Measurements from ENCODE around the gene TRIP6. TPM values are rescaled to one million over a fixed set of nuclear protein-coding genes. Genes with fewer than 3 reads are reported as not detected.

Gene TRIP6
- total RNA-seq, 1 experiment from 2014 or later, result 3.2 TPM

DNA sequence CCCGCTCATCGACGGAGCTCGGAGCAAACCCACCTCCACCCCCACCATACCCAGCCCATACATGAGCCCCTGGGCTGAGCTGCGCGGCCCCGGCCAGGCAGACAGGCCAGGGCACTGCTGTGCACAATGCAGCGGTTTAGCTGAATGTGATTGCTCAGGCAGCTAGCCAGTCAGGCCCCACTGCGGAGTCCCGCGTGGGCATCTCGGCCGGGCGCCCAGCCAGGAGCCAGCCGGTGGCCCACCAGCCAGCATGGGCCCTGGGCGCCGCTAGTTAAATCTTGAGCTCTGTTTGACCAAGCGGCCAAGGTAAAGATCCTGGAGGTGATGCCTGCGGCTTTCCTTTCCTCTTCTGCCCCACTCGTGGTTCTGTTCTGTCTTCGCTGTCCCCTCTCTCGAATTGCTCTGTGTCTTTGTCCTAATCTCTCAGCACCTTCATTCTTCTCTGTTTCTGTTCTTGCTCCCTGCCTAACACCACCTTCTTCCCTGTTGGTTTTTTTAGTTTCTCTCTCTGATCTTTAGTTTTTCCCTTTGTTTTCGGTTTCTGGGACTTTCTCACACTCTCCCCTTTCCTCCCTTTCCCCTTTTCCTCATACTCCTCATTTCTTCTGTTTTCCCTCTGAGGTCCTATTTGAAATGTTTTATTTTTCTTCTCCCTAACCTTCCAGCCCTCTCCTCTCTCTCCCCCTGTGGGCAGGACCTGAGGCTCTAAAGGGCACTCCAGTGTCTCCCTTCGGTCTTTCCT is 15.8 kb downstream of the TRIP6 start:
- BruUV-seq (replicated peaks), result no TSS peak
- in situ Hi-C loops (cut with HindIII; ENCODE audit: low pct_unique_long_range_greater_than_20kb, low sequenced_read_pairs), result no loop called here
- Histone ChIP-seq H3K4me1 (ENCODE audit: control insufficient read depth, insufficient read depth, low read length) (peaks cover 10% of the 10 kb centered on the region), H3K27me3 (ENCODE audit: control insufficient read depth, insufficient read depth, low read length) (no peaks in the 10 kb centered on the region), H3K9me3 (ENCODE audit: control insufficient read depth, insufficient read depth, low read depth, low read length) (no peaks in the 10 kb centered on the region), H3K36me3 (ENCODE audit: control insufficient read depth, insufficient read depth, low read length) (peaks cover 18% of the 10 kb centered on the region), H3K27ac (ENCODE audit: low read length) (peak overlapping the region; percentile 14), H3K4me3 (ENCODE audit: low read depth in 2 of 2, low read length in 2 of 2) (no peak overlapping the region)
- TF ChIP-seq POLR2AphosphoS5 (IDR thresholded peaks at IDR 0.05; ENCODE audit: low read depth, low read length), result no peak
- ChIA-PET POLR2A (no interaction called here), CTCF (no interaction called here)
- no peak for ATAC-seq
- intact Hi-C loops (cut with micrococcal nuclease; ENCODE audit: unreplicated experiment), result no loop called here
- no peak for DNase-seq (ENCODE audit: low read depth, low spot score)

DNA sequence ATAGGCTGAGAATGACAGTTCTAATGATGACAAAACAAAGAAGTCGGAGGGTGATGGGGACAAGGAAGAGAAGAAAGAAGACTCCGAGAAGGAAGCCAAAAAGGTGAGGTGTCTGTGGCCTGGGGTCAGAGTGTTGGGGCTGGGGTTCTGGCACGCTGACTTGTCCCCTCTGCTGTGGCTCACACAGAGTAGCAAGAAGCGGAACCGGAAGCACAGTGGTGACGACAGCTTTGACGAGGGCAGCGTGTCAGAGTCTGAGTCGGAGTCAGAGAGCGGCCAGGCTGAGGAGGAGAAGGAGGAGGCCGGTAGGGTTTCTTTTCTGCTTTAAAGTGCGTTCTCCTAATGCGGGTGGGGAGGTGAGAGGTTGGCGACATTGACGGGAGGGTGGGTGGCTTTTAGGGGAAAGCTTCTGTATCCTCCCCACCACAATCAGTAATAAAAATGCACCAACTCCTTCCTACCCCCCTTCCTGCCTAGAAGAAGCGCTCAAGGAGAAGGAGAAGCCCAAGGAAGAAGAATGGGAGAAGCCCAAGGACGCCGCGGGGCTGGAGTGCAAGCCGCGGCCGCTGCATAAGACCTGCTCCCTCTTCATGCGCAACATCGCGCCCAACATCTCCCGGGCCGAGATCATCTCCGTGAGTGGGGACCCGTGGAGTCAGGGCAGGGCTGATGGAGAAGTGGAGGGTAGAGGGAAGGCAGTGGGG is 17.7 kb downstream of the TRIP6 start:
- ChIA-PET POLR2A (interaction anchor here (0.7 kb wide), 2 partner anchors 59 to 417 kb away, joined by 3 to 6 read pairs; no protein-coding TSS in a partner anchor), CTCF (no interaction called here)
- DNase-seq (ENCODE audit: low read depth, low spot score) (no peak), ATAC-seq (no peak)
- Histone ChIP-seq H3K9me3 (ENCODE audit: control insufficient read depth, insufficient read depth, low read depth, low read length) (no peaks in the 10 kb centered on the region), H3K4me3 (ENCODE audit: low read depth in 2 of 2, low read length in 2 of 2) (no peak overlapping the region), H3K27ac (ENCODE audit: low read length) (no peak overlapping the region), H3K4me1 (ENCODE audit: control insufficient read depth, insufficient read depth, low read length) (peaks cover 18% of the 10 kb centered on the region), H3K36me3 (ENCODE audit: control insufficient read depth, insufficient read depth, low read length) (peaks cover 19% of the 10 kb centered on the region), H3K27me3 (ENCODE audit: control insufficient read depth, insufficient read depth, low read length) (no peaks in the 10 kb centered on the region)
- BruUV-seq (replicated peaks), result TSS peak; percentile 63
- TF ChIP-seq, protein P1, sequence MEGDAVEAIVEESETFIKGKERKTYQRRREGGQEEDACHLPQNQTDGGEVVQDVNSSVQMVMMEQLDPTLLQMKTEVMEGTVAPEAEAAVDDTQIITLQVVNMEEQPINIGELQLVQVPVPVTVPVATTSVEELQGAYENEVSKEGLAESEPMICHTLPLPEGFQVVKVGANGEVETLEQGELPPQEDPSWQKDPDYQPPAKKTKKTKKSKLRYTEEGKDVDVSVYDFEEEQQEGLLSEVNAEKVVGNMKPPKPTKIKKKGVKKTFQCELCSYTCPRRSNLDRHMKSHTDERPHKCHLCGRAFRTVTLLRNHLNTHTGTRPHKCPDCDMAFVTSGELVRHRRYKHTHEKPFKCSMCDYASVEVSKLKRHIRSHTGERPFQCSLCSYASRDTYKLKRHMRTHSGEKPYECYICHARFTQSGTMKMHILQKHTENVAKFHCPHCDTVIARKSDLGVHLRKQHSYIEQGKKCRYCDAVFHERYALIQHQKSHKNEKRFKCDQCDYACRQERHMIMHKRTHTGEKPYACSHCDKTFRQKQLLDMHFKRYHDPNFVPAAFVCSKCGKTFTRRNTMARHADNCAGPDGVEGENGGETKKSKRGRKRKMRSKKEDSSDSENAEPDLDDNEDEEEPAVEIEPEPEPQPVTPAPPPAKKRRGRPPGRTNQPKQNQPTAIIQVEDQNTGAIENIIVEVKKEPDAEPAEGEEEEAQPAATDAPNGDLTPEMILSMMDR (IDR thresholded peaks at IDR 0.05), result no peak
- TF ChIP-seq POLR2AphosphoS5 (IDR thresholded peaks at IDR 0.05; ENCODE audit: low read depth, low read length), result 0 out of 2 replicates have a peak, but pooled peaks have one; percentile 28
- intact Hi-C loops (cut with micrococcal nuclease; ENCODE audit: unreplicated experiment) (no loop called here), in situ Hi-C loops (cut with HindIII; ENCODE audit: low pct_unique_long_range_greater_than_20kb, low sequenced_read_pairs) (no loop called here)

GRCh38 chr7:100885440-100886141 is 18.4 kb downstream of the TRIP6 start:
- DNase-seq (ENCODE audit: low read depth, low spot score), result no peak
- H3K4me3 ChIP-seq (ENCODE audit: low read depth in 2 of 2, low read length in 2 of 2), result no peak overlapping the region
- peaks cover 20% of the 10 kb centered on the region for H3K4me1 ChIP-seq (ENCODE audit: control insufficient read depth, insufficient read depth, low read length)
- ChIA-PET CTCF (no interaction called here), POLR2A (no interaction called here)
- H3K36me3 ChIP-seq (ENCODE audit: control insufficient read depth, insufficient read depth, low read length), result peaks cover 19% of the 10 kb centered on the region
- intact Hi-C loops (cut with micrococcal nuclease; ENCODE audit: unreplicated experiment) (no loop called here), in situ Hi-C loops (cut with HindIII; ENCODE audit: low pct_unique_long_range_greater_than_20kb, low sequenced_read_pairs) (no loop called here)
- BruUV-seq (replicated peaks), result no TSS peak
- TF ChIP-seq POLR2AphosphoS5 (IDR thresholded peaks at IDR 0.05; ENCODE audit: low read depth, low read length), result no peak
- TF ChIP-seq SIN3A (IDR thresholded peaks at IDR 0.05; ENCODE audit: borderline replicate concordance, insufficient read depth, low read depth, low read length), result no peak
- TF ChIP-seq, protein P1 (IDR thresholded peaks at IDR 0.05), result no peak
- no peak for TF ChIP-seq TCF7L2 (IDR thresholded peaks at IDR 0.05; ENCODE audit: low read depth, low read length)
- TF ChIP-seq, protein P2, sequence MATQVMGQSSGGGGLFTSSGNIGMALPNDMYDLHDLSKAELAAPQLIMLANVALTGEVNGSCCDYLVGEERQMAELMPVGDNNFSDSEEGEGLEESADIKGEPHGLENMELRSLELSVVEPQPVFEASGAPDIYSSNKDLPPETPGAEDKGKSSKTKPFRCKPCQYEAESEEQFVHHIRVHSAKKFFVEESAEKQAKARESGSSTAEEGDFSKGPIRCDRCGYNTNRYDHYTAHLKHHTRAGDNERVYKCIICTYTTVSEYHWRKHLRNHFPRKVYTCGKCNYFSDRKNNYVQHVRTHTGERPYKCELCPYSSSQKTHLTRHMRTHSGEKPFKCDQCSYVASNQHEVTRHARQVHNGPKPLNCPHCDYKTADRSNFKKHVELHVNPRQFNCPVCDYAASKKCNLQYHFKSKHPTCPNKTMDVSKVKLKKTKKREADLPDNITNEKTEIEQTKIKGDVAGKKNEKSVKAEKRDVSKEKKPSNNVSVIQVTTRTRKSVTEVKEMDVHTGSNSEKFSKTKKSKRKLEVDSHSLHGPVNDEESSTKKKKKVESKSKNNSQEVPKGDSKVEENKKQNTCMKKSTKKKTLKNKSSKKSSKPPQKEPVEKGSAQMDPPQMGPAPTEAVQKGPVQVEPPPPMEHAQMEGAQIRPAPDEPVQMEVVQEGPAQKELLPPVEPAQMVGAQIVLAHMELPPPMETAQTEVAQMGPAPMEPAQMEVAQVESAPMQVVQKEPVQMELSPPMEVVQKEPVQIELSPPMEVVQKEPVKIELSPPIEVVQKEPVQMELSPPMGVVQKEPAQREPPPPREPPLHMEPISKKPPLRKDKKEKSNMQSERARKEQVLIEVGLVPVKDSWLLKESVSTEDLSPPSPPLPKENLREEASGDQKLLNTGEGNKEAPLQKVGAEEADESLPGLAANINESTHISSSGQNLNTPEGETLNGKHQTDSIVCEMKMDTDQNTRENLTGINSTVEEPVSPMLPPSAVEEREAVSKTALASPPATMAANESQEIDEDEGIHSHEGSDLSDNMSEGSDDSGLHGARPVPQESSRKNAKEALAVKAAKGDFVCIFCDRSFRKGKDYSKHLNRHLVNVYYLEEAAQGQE (IDR thresholded peaks at IDR 0.05; ENCODE audit: insufficient read depth in 1 of 2, low read depth in 2 of 2, low read length in 1 of 2), result no peak
- H3K9me3 ChIP-seq (ENCODE audit: control insufficient read depth, insufficient read depth, low read depth, low read length), result no peaks in the 10 kb centered on the region
- no peaks in the 10 kb centered on the region for H3K27me3 ChIP-seq (ENCODE audit: control insufficient read depth, insufficient read depth, low read length)
- H3K27ac ChIP-seq (ENCODE audit: low read length), result no peak overlapping the region
- ATAC-seq, result no peak

Measured in Panc1 (cell line).